Activated CD4-positive, alpha-beta memory T cell treated with anti-CD3 and anti-CD28 coated beads, Interleukin-2, amount 10 ng/mL, durations not matched to agents 7 days and 5 days (primary cell): Measurements from ENCODE around the gene EFHC1. TPM values are rescaled to one million over a fixed set of nuclear protein-coding genes. Genes with fewer than 3 reads are reported as not detected.
"Not testable (repeated sequence)": the region's sequence is repeated elsewhere in the genome, so short reads cannot be mapped to it uniquely, and the experiment has no call there.

Experiments used
- CTCF ChIA-PET: fragments of 350-600 bp; sonication (Branson Sonifier 250); formaldehyde crosslinking; loops from one replicate; lab custom pipeline; 2021; ENCODE audit warnings: antibody characterized with exemption, inconsistent platforms; lab: Charles Lee
- POLR2A ChIA-PET: fragments of 350-600 bp; sonication (Branson Sonifier 250); formaldehyde crosslinking; loops from one replicate; lab custom pipeline; 2021; ENCODE audit warnings: antibody characterized with exemption; lab: Charles Lee
- DNase-seq: peaks from one replicate; pipeline ENCODE4 v3.0.0-alpha.2; 2020
- H3K27ac Mint-ChIP-seq: one replicate; pipeline ENCODE4 v1.8.0; 2021; ENCODE audit warnings: mild to moderate bottlenecking, mixed read lengths
- H3K27me3 Mint-ChIP-seq: one replicate; pipeline ENCODE4 v1.8.0; 2021; ENCODE audit warnings: mixed read lengths
- H3K36me3 Mint-ChIP-seq: one replicate; pipeline ENCODE4 v1.8.0; 2021; ENCODE audit warnings: low read depth, mixed read lengths
- H3K4me1 Mint-ChIP-seq: one replicate; pipeline ENCODE4 v1.8.0; 2021; ENCODE audit warnings: mixed read lengths
- H3K4me3 Mint-ChIP-seq: one replicate; pipeline ENCODE4 v1.8.0; 2021; ENCODE audit warnings: mild to moderate bottlenecking, mixed read lengths
- H3K9me3 Mint-ChIP-seq: one replicate; pipeline ENCODE4 v1.8.0; 2021; ENCODE audit warnings: mixed read lengths
- total RNA-seq, 2 experiments: library from RNA; stranded (reverse); gene quantifications; one replicate each; pipeline ENCODE4 v1.2.3, GENCODE V29; 2021

Gene EFHC1
- total RNA-seq: 1 to 10 TPM; 1.6 to 3.4 TPM

GRCh38 chr6:52419809-52420667, at the start of gene EFHC1:
TSS of gene EFHC1 (plus strand) at chr6:52420342. CDS start at chr6:52420411, 69 bp downstream.
- no peaks in the 10 kb centered on the region for H3K36me3 Mint-ChIP-seq
- peaks cover 6% of the 10 kb centered on the region for H3K27me3 Mint-ChIP-seq
- H3K27ac Mint-ChIP-seq: peak within 1 kb of the TSS; percentile 33
- no peak within 1 kb of the TSS for H3K4me3 Mint-ChIP-seq
- peaks cover 20% of the 10 kb centered on the region for H3K4me1 Mint-ChIP-seq
- ChIA-PET POLR2A (interaction anchor here (1.6 to 5.9 kb wide), 4 partner anchors 23 to 250 kb away, joined by 5 to 29 read pairs (median 7); partner anchors contain the start of gene MCM3), CTCF (interaction anchor here (0.8 to 5.0 kb wide), 10 partner anchors 10 to 242 kb away, joined by 3 to 33 read pairs (median 6); partner anchors contain the start of genes MCM3 and PAQR8)
- H3K9me3 Mint-ChIP-seq: no peaks in the 10 kb centered on the region
- DNase-seq: peak; percentile 98

GRCh38 chr6:52371656-52372191, 48.4 kb upstream of the EFHC1 start:
- Mint-ChIP-seq H3K27me3 (no peaks in the 10 kb centered on the region), H3K27ac (no peak overlapping the region), H3K9me3 (peaks cover 5% of the 10 kb centered on the region), H3K36me3 (peaks cover 35% of the 10 kb centered on the region), H3K4me3 (no peak overlapping the region), H3K4me1 (peaks cover 11% of the 10 kb centered on the region)
- ChIA-PET CTCF (interaction anchor here (0.8 to 1.6 kb wide), 3 partner anchors 9 to 88 kb away, joined by 3 to 6 read pairs (median 4); partner anchors contain the start of gene PAQR8), POLR2A (interaction anchor here (0.5 kb wide), 1 partner anchor 650 kb away, joined by 3 read pairs; no protein-coding TSS in a partner anchor)
- no peak for DNase-seq

- H3K27ac Mint-ChIP-seq: no peak overlapping the region
- H3K9me3 Mint-ChIP-seq: peaks cover 5% of the 10 kb centered on the region
- ChIA-PET CTCF (interaction anchor here (0.7 kb wide), 1 partner anchor 34 kb away, joined by 3 read pairs; no protein-coding TSS in a partner anchor), POLR2A (interaction anchor here (0.6 to 1.2 kb wide), 2 partner anchors 11 to 24 kb away, joined by 3 read pairs; partner anchors contain the start of gene PAQR8)
- peaks cover 25% of the 10 kb centered on the region for H3K4me1 Mint-ChIP-seq
- H3K27me3 Mint-ChIP-seq: no peaks in the 10 kb centered on the region
- DNase-seq: no peak
- H3K4me3 Mint-ChIP-seq: no peak overlapping the region
- peaks cover 25% of the 10 kb centered on the region for H3K36me3 Mint-ChIP-seq
These were observed 46.9 kb upstream of the EFHC1 start for GRCh38 chr6:52373151-52373690.

GRCh38 chr6:52374247-52374646, 45.9 kb upstream of the EFHC1 start:
- ChIA-PET POLR2A (interaction anchor here (1.2 kb wide), 1 partner anchor 12 kb away, joined by 3 read pairs; the partner anchor contains the start of gene PAQR8), CTCF (no interaction called here)
- DNase-seq: no peak
- H3K9me3 Mint-ChIP-seq: peaks cover 5% of the 10 kb centered on the region
- peaks cover 25% of the 10 kb centered on the region for H3K36me3 Mint-ChIP-seq
- no peaks in the 10 kb centered on the region for H3K27me3 Mint-ChIP-seq
- H3K4me3 Mint-ChIP-seq: no peak overlapping the region
- H3K27ac Mint-ChIP-seq: no peak overlapping the region
- H3K4me1 Mint-ChIP-seq: peaks cover 27% of the 10 kb centered on the region

GRCh38 chr6:52375780-52376556, 44.2 kb upstream of the EFHC1 start:
- H3K4me3 Mint-ChIP-seq: no peak overlapping the region
- H3K27ac Mint-ChIP-seq: no peak overlapping the region
- ChIA-PET CTCF (no interaction called here), POLR2A (no interaction called here)
- peaks cover 5% of the 10 kb centered on the region for H3K9me3 Mint-ChIP-seq
- H3K4me1 Mint-ChIP-seq: peaks cover 36% of the 10 kb centered on the region
- DNase-seq: no peak
- no peaks in the 10 kb centered on the region for H3K27me3 Mint-ChIP-seq
- H3K36me3 Mint-ChIP-seq: peaks cover 25% of the 10 kb centered on the region

GRCh38 chr6:52376763-52377162, 43.4 kb upstream of the EFHC1 start:
- DNase-seq: no peak
- peaks cover 5% of the 10 kb centered on the region for H3K9me3 Mint-ChIP-seq
- POLR2A ChIA-PET: interaction anchor here (1.0 kb wide), 1 partner anchor 15 kb away, joined by 4 read pairs; the partner anchor contains the start of gene PAQR8
- H3K4me1 Mint-ChIP-seq: peaks cover 43% of the 10 kb centered on the region
- no peak overlapping the region for H3K4me3 Mint-ChIP-seq
- CTCF ChIA-PET: no interaction called here
- no peaks in the 10 kb centered on the region for H3K27me3 Mint-ChIP-seq
- H3K36me3 Mint-ChIP-seq: peaks cover 25% of the 10 kb centered on the region
- H3K27ac Mint-ChIP-seq: no peak overlapping the region

GRCh38 chr6:52377538-52378221, 42.5 kb upstream of the EFHC1 start:
- H3K4me1 Mint-ChIP-seq: peaks cover 49% of the 10 kb centered on the region
- CTCF ChIA-PET: interaction anchor here (0.9 kb wide), 1 partner anchor 15 kb away, joined by 3 read pairs; the partner anchor contains the start of gene PAQR8
- peaks cover 5% of the 10 kb centered on the region for H3K9me3 Mint-ChIP-seq

GRCh38 chr6:52381249-52381648, 38.9 kb upstream of the EFHC1 start:
- Mint-ChIP-seq H3K27me3 (no peaks in the 10 kb centered on the region), H3K27ac (no peak overlapping the region), H3K9me3 (peaks cover 5% of the 10 kb centered on the region), H3K36me3 (peaks cover 26% of the 10 kb centered on the region), H3K4me1 (peaks cover 50% of the 10 kb centered on the region), H3K4me3 (no peak overlapping the region)
- CTCF ChIA-PET: interaction anchor here (1.0 to 2.2 kb wide), 5 partner anchors 8 to 155 kb away, joined by 3 to 6 read pairs (median 3); partner anchors contain the start of gene PAQR8
- DNase-seq: no peak
- POLR2A ChIA-PET: interaction anchor here (1.4 to 1.7 kb wide), 2 partner anchors 9 to 13 kb away, joined by 3 to 14 read pairs; no protein-coding TSS in a partner anchor

More at GRCh38 chr6:52377538-52378221, 42.5 kb upstream of the EFHC1 start:
- POLR2A ChIA-PET: interaction anchor here (0.8 to 1.3 kb wide), 3 partner anchors 13 to 16 kb away, joined by 3 to 8 read pairs (median 4); partner anchors contain the start of gene PAQR8
- no peak overlapping the region for H3K4me3 Mint-ChIP-seq
- no peaks in the 10 kb centered on the region for H3K27me3 Mint-ChIP-seq
- H3K27ac Mint-ChIP-seq: no peak overlapping the region
- H3K36me3 Mint-ChIP-seq: peaks cover 28% of the 10 kb centered on the region
- no peak for DNase-seq

GRCh38 chr6:52384145-52384766, 35.9 kb upstream of the EFHC1 start:
- H3K4me1 Mint-ChIP-seq: peaks cover 39% of the 10 kb centered on the region
- peaks cover 30% of the 10 kb centered on the region for H3K36me3 Mint-ChIP-seq
- CTCF ChIA-PET: no interaction called here
- POLR2A ChIA-PET: no interaction called here
- H3K27me3 Mint-ChIP-seq: no peaks in the 10 kb centered on the region
- H3K4me3 Mint-ChIP-seq: no peak overlapping the region
- H3K9me3 Mint-ChIP-seq: peaks cover 11% of the 10 kb centered on the region
- DNase-seq: no peak
- no peak overlapping the region for H3K27ac Mint-ChIP-seq

GRCh38 chr6:52385074-52385473, 35.1 kb upstream of the EFHC1 start:
- Mint-ChIP-seq H3K9me3 (peaks cover 11% of the 10 kb centered on the region), H3K36me3 (peaks cover 27% of the 10 kb centered on the region), H3K4me3 (no peak overlapping the region), H3K27me3 (no peaks in the 10 kb centered on the region), H3K4me1 (peaks cover 46% of the 10 kb centered on the region), H3K27ac (no peak overlapping the region)
- ChIA-PET POLR2A (no interaction called here), CTCF (no interaction called here)
- no peak for DNase-seq

- peaks cover 55% of the 10 kb centered on the region for H3K4me1 Mint-ChIP-seq
- peaks cover 22% of the 10 kb centered on the region for H3K36me3 Mint-ChIP-seq
- not testable (repeated sequence) for H3K27me3 Mint-ChIP-seq, H3K4me3 Mint-ChIP-seq, H3K27ac Mint-ChIP-seq, DNase-seq
- POLR2A ChIA-PET: interaction anchor here (4.7 to 5.0 kb wide), 2 partner anchors 12 to 104 kb away, joined by 45 to 75 read pairs; partner anchors contain the start of gene MCM3
- H3K9me3 Mint-ChIP-seq: peaks cover 11% of the 10 kb centered on the region
- CTCF ChIA-PET: interaction anchor here (1.3 to 6.3 kb wide), 5 partner anchors 9 to 124 kb away, joined by 3 to 71 read pairs (median 5); partner anchors contain the start of gene PAQR8
These were observed 32.0 kb upstream of the EFHC1 start for GRCh38 chr6:52388119-52388518.
